CD4-positive, alpha-beta T cell (primary cell): ENCODE data around the gene RHOC. TPM values are rescaled to one million over a fixed set of nuclear protein-coding genes. Genes with fewer than 3 reads are reported as not detected.

Source experiments
- ATAC-seq: fragments of 200-7000 bp; cut with Tn5 transposase; one replicate; pipeline ENCODE4 v1.10.0; 2022; ENCODE audit warnings: mild to moderate bottlenecking; ENCODE audit not compliant: poor library complexity
- CTCF ChIA-PET: fragments of 350-600 bp; sonication (Branson Sonifier 250); formaldehyde crosslinking; loops from one replicate; lab custom pipeline; 2021; ENCODE audit warnings: antibody characterized with exemption, inconsistent platforms; lab: Charles Lee
- POLR2A ChIA-PET: fragments of 350-600 bp; sonication (Branson Sonifier 250); formaldehyde crosslinking; loops from one replicate; lab custom pipeline; 2021; ENCODE audit warnings: antibody characterized with exemption, inconsistent platforms; lab: Charles Lee
- DNase-seq, 14 experiments: peaks; one replicate each; pipeline ENCODE4 v3.0.0-alpha.2; 2013 to 2020; ENCODE audit warnings: mixed read lengths in 2 of 14
- H3K27ac ChIP-seq, 2 donors: one replicate each; pipeline versions ENCODE4 v1.5.1 to v1.7.0; 2013; ENCODE audit warnings: low read length in 2 of 2, low read depth in 1 of 2, mild to moderate bottlenecking in 1 of 2
- H3K27me3 ChIP-seq, 2 experiments: 1 replicate in 1 of 2; 2 replicates in 1 of 2; pipeline versions ENCODE4 v1.6.1 to v1.7.0; 2013; ENCODE audit warnings: low read length in 2 of 2, control low read depth in 1 of 2, mild to moderate bottlenecking in 1 of 2, moderate library complexity in 1 of 2; ENCODE audit not compliant: insufficient read depth in 2 of 2, control insufficient read depth in 1 of 2
- H3K36me3 ChIP-seq: one replicate; pipeline ENCODE4 v1.6.1; 2013; ENCODE audit warnings: low read length, control low read depth; ENCODE audit not compliant: insufficient read depth
- H3K4me1 ChIP-seq: one replicate; pipeline ENCODE4 v1.6.1; 2013; ENCODE audit warnings: low read length, control low read depth; ENCODE audit not compliant: insufficient read depth
- H3K4me3 ChIP-seq: one replicate; pipeline ENCODE4 v1.5.1; 2013; ENCODE audit warnings: mild to moderate bottlenecking, low read length, moderate library complexity
- H3K9me3 ChIP-seq, 2 experiments: 1 replicate in 1 of 2; 2 replicates in 1 of 2; pipeline versions ENCODE4 v1.6.1 to v1.7.0; 2013; ENCODE audit warnings: low read length in 2 of 2, mild to moderate bottlenecking in 2 of 2, control low read depth in 1 of 2, moderate library complexity in 1 of 2; ENCODE audit not compliant: control insufficient read depth in 1 of 2, insufficient read depth in 1 of 2
- H3K27ac Mint-ChIP-seq: one replicate; pipeline ENCODE4 v1.8.0; 2020; ENCODE audit warnings: mixed read lengths
- H3K27me3 Mint-ChIP-seq: one replicate; pipeline ENCODE4 v1.8.0; 2021; ENCODE audit warnings: mixed read lengths
- H3K36me3 Mint-ChIP-seq: one replicate; pipeline ENCODE4 v1.8.0; 2021; ENCODE audit warnings: low read depth, mixed read lengths
- H3K4me1 Mint-ChIP-seq: one replicate; pipeline ENCODE4 v1.8.0; 2021; ENCODE audit warnings: low read depth, mixed read lengths
- H3K4me3 Mint-ChIP-seq: one replicate; pipeline ENCODE4 v1.8.0; 2020; ENCODE audit warnings: mild to moderate bottlenecking, mixed read lengths
- H3K9me3 Mint-ChIP-seq: one replicate; pipeline ENCODE4 v1.8.0; 2020; ENCODE audit warnings: mixed read lengths
- intact Hi-C, 2 experiments: fragments of 100-400 bp; cut with DNase I in 1 of 2; cut with micrococcal nuclease in 1 of 2; formaldehyde crosslinking; loops; one replicate each; pipeline versions ENCODE4 v1.15.1 to v1.9.0; 2023 to 2025; cut with DNase I, micrococcal nuclease
- total RNA-seq, 174 experiments: library from RNA in 2 of 174; stranded (reverse) in 2 of 174; gene quantifications; one replicate each; pipeline ENCODE4 v1.2.3 and lab custom pipeline; 2021 to 2026
- TF ChIP-seq, protein P1 (sequence below): fragments of 200-600 bp; IDR thresholded peaks from one replicate; pipeline ENCODE4 v1.8.0; 2022; ENCODE audit warnings: antibody characterized with exemption, mild to moderate bottlenecking

The RHOC gene
- total RNA-seq, 2 experiments from 2014 or later = 11.9 to 12.7 TPM

DNA sequence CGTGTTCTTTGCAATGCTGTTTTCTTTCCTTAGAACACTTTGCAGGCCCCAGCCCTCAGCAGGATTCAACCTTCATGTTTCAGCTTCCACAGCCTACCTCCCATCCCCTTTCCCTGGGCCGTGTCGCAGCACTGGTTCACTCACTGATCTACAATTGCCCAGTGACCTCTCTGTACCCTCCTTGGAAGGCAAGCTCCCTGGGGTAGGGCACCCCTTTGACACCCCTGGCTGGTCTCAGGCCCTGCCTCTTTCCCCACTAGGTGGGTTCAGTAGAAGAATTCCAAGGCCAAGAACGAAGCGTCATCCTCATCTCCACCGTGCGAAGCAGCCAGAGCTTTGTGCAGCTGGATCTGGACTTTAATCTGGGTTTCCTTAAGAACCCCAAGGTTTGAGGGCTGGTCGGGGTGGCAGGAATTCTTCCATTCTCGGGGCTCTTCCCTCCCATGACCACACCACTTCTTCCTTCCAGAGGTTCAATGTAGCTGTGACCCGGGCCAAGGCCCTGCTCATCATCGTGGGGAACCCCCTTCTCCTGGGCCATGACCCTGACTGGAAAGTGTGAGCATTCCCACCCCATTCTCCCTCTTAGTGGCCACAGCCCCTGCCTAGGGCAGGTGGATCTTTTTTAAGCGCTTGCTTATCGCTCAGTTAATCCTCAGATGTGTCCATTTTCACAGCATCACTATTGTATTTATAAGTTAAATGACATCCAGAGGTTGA is 7.3 kb downstream of the RHOC start:
- H3K27me3 ChIP-seq = no peaks in the 10 kb centered on the region
- H3K4me3 ChIP-seq = no peak overlapping the region
- DNase-seq (no peak), ATAC-seq (no peak)
- TF ChIP-seq, protein P1, sequence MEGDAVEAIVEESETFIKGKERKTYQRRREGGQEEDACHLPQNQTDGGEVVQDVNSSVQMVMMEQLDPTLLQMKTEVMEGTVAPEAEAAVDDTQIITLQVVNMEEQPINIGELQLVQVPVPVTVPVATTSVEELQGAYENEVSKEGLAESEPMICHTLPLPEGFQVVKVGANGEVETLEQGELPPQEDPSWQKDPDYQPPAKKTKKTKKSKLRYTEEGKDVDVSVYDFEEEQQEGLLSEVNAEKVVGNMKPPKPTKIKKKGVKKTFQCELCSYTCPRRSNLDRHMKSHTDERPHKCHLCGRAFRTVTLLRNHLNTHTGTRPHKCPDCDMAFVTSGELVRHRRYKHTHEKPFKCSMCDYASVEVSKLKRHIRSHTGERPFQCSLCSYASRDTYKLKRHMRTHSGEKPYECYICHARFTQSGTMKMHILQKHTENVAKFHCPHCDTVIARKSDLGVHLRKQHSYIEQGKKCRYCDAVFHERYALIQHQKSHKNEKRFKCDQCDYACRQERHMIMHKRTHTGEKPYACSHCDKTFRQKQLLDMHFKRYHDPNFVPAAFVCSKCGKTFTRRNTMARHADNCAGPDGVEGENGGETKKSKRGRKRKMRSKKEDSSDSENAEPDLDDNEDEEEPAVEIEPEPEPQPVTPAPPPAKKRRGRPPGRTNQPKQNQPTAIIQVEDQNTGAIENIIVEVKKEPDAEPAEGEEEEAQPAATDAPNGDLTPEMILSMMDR = no peak
- Mint-ChIP-seq H3K27ac (peak overlapping the region; percentile 34), H3K36me3 (peaks cover 55% of the 10 kb centered on the region), H3K9me3 (no peaks in the 10 kb centered on the region), H3K4me1 (peaks cover 43% of the 10 kb centered on the region), H3K27me3 (no peaks in the 10 kb centered on the region), H3K4me3 (no peak overlapping the region)
- intact Hi-C loops = loop anchor here in 1 of 2 experiments (2.0 kb wide), 1 partner anchor 23 kb away; no protein-coding TSS in a partner anchor
- H3K4me1 ChIP-seq = peaks cover 30% of the 10 kb centered on the region
- POLR2A ChIA-PET = interaction anchor here (1.2 to 1.4 kb wide), 2 partner anchors 25 to 80 kb away, joined by 4 read pairs; partner anchors contain the start of genes CAPZA1, MOV10 and ST7L
- CTCF ChIA-PET = interaction anchor here (0.6 to 1.2 kb wide), 2 partner anchors 15 to 176 kb away, joined by 3 to 6 read pairs; partner anchors contain the start of gene PPM1J
- peaks cover 50% of the 10 kb centered on the region for H3K36me3 ChIP-seq
- H3K9me3 ChIP-seq = no peaks in the 10 kb centered on the region
- H3K27ac ChIP-seq = no peak overlapping the region

DNA sequence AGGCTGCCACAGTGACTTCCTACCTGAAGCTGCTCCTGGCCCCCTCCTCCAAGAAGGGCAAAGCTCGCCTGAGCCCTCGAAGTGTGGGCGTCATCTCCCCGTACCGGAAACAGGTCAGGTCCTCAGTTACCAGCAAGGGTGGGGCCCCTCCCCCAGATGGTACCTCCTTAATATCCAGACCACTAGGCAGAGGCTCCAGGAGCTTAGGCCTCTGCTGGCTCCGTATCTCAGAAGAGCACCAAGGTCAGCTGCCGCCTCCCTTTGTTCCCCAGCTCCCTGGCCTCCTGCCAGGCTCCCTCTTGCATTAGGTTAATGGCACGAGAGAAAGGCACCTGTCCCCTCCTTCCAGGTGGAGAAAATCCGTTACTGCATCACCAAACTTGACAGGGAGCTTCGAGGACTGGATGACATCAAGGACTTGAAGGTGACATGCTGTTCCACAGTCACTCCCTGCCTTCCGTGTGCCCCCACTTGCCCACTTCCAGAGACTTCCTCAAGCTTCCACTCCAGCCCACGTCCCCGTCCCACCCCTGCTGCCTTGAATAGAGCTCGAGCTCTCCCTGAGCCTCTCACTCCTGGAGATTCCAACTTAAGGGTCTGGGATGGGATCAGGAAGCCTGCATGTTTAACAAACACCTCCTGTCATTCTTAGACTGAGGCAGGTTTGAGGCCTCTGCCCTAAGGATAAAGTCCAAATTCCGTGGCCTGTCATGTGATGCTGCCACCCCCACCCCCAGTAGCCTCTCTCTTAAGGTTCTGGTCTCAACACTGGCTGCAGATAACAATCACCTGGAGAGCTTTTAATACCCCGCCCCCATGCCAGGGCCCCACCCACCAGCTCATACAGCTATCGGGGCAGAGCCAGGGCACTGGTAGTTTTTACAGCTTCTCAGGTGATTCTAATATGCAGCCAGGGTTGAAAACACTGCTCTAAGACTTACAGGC is 8.3 kb downstream of the RHOC start:
- no peak overlapping the region for H3K27ac Mint-ChIP-seq

DNA sequence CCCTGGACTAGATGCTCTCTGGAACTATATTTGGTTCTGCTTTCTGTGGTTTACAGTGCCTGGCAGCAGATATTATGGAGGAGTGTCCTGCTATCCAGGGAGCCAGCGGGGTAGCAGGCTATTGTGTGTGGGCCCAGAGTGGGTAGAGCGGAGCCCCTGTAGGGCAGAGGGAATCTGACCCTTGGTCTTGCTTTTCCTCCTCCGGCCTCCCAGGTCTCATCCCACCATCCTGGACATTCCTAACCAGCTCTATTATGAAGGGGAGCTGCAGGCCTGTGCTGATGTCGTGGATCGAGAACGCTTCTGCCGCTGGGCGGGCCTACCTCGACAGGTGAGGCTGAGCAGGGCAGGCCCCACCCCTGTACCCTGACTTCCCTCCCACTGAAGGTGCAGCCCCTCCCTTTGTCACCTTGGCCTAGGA is 9.1 kb downstream of the RHOC start:
- DNase-seq (no peak), ATAC-seq (no peak)
- H3K4me1 ChIP-seq = peaks cover 23% of the 10 kb centered on the region
- Mint-ChIP-seq H3K4me3 (no peak overlapping the region), H3K36me3 (peaks cover 61% of the 10 kb centered on the region), H3K9me3 (no peaks in the 10 kb centered on the region), H3K27me3 (no peaks in the 10 kb centered on the region), H3K4me1 (peaks cover 30% of the 10 kb centered on the region), H3K27ac (no peak overlapping the region)
- intact Hi-C loops = no loop called here
- ChIA-PET CTCF (no interaction called here), POLR2A (no interaction called here)
- no peak overlapping the region for H3K4me3 ChIP-seq
- H3K27ac ChIP-seq = no peak overlapping the region
- no peaks in the 10 kb centered on the region for H3K9me3 ChIP-seq
- peaks cover 62% of the 10 kb centered on the region for H3K36me3 ChIP-seq
- H3K27me3 ChIP-seq = no peaks in the 10 kb centered on the region
- TF ChIP-seq, protein P1 = no peak

More for the DNA sequence above, 8.3 kb downstream of the RHOC start:
- Mint-ChIP-seq H3K27me3 (no peaks in the 10 kb centered on the region), H3K9me3 (no peaks in the 10 kb centered on the region), H3K36me3 (peaks cover 55% of the 10 kb centered on the region), H3K4me1 (peaks cover 34% of the 10 kb centered on the region), H3K4me3 (no peak overlapping the region)
- ATAC-seq (no peak), DNase-seq (no peak)
- ChIA-PET CTCF (no interaction called here), POLR2A (no interaction called here)
- Histone ChIP-seq H3K4me1 (peaks cover 23% of the 10 kb centered on the region), H3K27me3 (no peaks in the 10 kb centered on the region), H3K4me3 (no peak overlapping the region), H3K36me3 (peaks cover 60% of the 10 kb centered on the region), H3K9me3 (no peaks in the 10 kb centered on the region), H3K27ac (no peak overlapping the region)
- TF ChIP-seq, protein P1 = no peak
- intact Hi-C loops = no loop called here
